ENCODE data around the gene GRIA3.

DNA sequence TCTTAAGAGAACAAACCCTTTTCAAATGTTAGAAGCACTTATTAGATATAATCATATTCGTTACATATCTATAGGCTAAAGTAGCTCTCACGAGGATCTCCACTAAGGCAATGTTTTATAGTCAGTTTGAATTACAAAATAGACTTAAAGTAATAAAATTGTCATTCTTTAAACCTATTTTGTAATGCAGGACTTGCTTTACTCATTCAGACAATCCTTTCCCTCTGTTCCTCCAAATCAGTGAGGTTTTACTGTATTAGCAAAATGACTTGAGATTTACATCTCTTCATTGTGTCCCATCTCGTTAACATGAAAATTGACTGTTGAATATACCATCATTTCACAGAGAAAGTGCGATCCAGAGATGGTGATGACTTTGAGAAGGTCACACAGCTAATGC, 284.4 kb downstream of the GRIA3 start:
- TF ChIP-seq POLR2A (IDR thresholded peaks at IDR 0.05; ENCODE audit: low read length): no peak
- no peak for TF ChIP-seq GATA1 (IDR thresholded peaks at IDR 0.05; ENCODE audit: low read depth, low read length)
